Skin epidermis (tissue), 12 donors: ENCODE results near the gene SELPLG.
"Not testable (repeated sequence)": the region's sequence is repeated elsewhere in the genome, so short reads cannot be mapped to it uniquely, and the experiment has no call there.

Source experiments
- H3K27ac ChIP-seq, 21 experiments: fragments of 200-600 bp; sonication (generic) in 11 of 21; one replicate each; pipeline ENCODE4 v1.5.0; 2020; ENCODE audit warnings: mild to moderate bottlenecking in 3 of 21, inconsistent platforms in 2 of 21, moderate library complexity in 2 of 21
- H3K4me3 ChIP-seq, 7 experiments: fragments of 200-600 bp; sonication (generic) in 2 of 7; one replicate each; pipeline ENCODE4 v1.5.0; 2020; ENCODE audit warnings: inconsistent platforms in 2 of 7, mild to moderate bottlenecking in 2 of 7, moderate library complexity in 1 of 7

The SELPLG gene

DNA sequence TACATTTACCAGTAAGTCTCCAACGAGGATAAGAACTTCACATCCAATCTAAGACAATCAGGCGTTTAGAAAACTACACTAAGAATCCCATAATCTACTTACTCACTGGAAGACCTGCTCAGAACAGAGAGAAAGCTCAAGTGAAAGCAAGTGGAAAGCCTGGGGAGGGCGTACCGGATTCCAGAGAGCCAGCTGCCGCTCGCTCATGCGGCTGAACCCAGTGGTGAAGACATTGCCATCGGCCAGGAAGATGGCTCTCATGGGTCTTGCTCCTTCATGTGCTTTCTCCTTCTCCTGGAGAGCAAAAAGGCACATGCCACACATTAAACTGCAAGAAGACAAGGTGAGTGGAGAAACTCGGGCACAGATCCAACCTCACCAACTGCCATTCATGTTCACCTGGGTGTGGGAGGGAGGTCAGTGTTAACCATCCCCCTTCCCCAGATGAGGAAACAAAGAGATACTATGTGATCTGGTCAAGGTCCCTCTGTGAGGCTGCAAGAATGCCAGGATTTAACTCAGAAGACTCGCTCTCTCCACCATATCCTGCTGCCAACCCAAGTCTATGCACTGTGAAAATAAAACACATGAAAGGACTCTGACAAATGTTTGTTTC lies 23.5 kb upstream of the SELPLG start:
- H3K27ac ChIP-seq, result no peak overlapping the region
- H3K4me3 ChIP-seq, result no peak overlapping the region

DNA sequence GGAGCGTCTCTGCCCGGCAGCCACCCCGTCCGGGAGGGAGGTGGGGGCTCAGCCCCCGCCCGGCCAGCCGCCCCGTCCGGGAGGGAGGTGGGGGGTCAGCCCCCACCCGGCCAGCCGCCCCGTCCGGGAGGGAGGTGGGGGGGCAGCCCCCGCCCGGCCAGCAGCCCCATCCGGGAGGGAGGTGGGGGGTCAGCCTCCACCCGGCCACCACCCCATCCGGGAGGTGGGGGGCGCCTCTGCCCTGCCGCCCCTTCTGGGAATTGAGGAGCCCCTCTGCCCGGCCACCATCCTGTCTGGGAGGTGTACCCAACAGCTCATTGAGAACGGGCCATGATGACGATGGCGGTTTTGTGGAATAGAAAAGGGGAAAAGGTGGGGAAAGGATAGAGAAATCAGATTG lies 22.6 kb upstream of the SELPLG start:
- not testable (repeated sequence) for H3K4me3 ChIP-seq, H3K27ac ChIP-seq

DNA sequence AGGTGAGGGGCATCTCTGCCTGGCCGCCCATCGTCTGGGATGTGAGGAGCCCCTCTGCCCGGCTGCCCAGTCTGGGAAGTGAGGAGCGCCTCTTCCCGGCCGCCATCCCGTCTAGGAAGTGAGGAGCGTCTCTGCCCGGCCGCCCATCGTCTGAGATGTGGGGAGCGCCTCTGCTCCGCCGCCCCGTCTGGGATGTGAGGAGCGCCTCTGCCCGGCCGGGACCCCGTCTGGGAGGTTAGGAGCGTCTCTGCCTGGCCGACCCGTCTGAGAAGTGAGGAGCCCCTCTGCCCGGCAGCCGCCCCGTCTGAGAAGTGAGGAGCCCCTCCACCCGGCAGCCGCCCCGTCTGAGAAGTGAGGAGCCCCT lies 22.1 kb upstream of the SELPLG start:
- not testable (repeated sequence) for H3K4me3 ChIP-seq, H3K27ac ChIP-seq

DNA sequence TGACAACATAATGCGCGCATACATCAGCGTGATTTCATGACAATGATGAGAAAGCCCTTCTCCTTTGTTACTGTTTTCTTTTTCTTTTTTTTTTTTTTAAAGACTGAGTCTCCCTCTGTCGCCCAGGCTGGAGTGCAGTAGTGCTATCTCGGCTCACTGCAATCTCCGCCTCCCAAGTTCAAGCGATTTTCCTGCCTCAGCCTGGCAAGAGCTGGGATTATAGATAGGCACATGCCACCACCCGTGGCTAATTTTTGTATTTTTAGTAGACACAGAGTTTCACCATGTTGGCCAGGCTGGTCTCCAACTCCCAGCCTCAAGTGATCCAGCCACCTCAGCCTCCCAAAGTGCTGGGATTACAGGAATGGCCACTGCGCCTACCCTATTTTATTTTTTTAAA lies 20.9 kb upstream of the SELPLG start:
- H3K27ac ChIP-seq, result not testable (repeated sequence)

DNA sequence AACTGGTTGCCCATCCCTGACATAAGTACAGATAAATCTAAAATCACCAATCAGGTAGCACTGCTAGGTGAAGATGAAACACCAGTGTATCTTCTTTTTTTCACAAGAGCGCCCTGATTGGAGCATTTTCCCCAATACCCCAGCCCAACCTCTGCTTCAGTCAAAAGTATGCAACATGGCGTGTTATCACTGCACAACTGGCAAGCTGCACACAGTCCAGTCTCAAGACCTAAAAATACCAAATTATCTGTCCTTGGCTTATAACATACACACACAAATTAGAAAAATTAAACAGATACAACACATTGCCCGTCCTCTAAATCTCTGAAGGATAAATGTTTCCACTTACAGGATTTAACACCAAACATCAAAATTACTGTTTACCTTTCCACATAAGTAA lies 20.2 kb upstream of the SELPLG start:
- Histone ChIP-seq H3K4me3 (no peak overlapping the region), H3K27ac (no peak overlapping the region)

More for the DNA sequence above, 20.9 kb upstream of the SELPLG start:
- not testable (repeated sequence) for H3K4me3 ChIP-seq

DNA sequence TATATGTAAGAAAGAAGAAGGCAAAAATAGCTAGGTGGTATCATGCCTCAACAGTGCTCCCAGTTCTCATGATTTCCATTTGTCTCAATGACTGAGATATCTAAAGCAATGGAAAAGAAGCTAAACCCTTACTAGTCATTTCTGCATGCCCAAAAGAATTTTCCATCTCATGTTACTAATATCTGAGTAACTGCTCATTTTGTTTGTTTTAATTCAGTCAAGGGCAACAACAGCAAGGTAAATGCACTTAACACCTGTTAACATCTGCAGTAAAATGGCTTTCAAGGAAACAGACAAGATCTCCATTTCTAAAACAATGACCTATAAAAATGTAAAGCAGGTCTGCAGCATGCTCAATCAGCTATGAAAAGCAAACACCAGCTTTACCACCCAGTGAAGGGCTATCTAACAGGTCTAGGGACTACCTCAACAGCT lies 19.4 kb upstream of the SELPLG start:
- peak overlapping the region in 1 of 21 experiments; percentile 14 for H3K27ac ChIP-seq
- H3K4me3 ChIP-seq, result no peak overlapping the region

DNA sequence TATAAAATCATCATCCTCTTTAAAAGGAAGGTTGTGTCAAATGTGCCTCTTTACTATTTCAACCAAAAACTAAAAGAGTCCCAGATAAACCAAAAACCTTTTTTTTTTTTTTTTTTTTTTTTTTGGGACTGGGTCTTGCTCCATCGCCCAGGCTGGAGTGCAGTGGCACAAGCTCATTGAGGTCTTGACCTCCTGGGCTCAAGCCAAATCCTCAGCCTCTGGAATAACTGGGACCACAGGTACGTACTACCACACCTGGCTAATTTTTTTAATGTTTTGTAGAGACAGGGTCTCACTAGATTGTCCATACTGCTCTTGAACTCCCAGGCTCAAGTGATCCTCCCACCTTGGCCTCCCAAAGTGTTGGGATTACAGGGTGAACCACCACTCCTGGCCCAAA lies 16.4 kb upstream of the SELPLG start:
- Histone ChIP-seq H3K4me3 (no peak overlapping the region), H3K27ac (peak overlapping the region in 3 of 21 experiments; percentile 2 to 28 (median 14))

DNA sequence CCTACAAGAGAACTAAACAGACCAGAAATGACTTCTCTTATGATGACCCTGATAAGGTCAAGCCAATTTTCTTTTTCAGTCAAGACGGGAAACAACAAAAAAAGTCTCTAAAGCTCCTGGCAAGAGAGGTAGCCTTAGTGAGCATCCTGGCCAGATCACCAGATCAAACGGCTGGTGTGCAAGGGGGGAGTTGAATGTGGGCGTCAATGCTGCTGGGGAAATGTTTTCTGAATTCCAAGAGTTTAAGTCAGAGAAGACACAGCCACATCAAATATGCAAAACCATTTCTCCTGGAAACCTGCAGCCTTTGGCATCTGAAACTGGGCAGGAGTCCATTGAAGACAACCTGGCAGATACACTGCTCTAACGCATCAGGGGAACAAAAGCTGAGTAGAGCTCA lies 16.0 kb upstream of the SELPLG start:
- Histone ChIP-seq H3K4me3 (no peak overlapping the region), H3K27ac (peak overlapping the region in 3 of 21 experiments; percentile 18 to 35 (median 19))

DNA sequence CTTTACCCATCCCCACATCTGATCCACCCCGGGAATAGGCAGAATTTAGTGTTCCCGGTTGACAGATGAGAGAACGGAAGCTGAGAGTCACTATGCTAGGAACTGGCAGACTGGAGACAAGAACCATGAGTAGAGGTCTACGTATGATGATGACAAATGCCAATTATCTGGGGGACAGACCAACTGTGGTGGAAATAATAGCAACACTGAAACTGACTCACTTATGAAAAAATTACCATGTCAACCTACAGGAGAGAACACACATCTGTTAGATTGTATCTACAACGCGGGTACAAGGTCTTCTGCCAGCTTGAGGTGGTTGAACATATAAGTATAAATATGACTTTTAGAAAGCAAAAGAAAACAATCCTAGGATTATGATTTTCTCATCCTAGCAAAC lies 15.4 kb upstream of the SELPLG start:
- peak overlapping the region in 3 of 21 experiments; percentile 18 to 35 (median 19) for H3K27ac ChIP-seq
- H3K4me3 ChIP-seq, result no peak overlapping the region

DNA sequence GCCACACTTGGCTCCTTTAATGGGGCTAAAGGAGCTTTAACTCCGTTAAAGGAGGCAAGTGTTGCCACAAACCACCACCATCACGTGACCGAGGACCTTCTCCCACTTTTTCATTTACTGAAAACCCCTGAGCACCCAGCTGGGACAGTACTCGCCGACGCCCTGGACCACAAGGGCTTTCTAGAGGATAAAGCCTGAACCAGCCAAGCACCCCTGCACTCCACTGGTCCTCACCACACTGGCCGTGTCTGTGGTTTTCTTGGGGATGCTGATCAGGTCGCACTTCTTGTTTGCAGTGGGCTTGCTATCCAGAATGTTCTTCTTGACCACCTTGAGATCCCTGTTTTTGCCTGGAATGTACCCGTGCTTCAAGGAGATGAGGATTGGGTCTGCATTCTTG lies 14.7 kb upstream of the SELPLG start:
- peak overlapping the region in 2 of 21 experiments; percentile 19 to 29 for H3K27ac ChIP-seq
- no peak overlapping the region for H3K4me3 ChIP-seq

DNA sequence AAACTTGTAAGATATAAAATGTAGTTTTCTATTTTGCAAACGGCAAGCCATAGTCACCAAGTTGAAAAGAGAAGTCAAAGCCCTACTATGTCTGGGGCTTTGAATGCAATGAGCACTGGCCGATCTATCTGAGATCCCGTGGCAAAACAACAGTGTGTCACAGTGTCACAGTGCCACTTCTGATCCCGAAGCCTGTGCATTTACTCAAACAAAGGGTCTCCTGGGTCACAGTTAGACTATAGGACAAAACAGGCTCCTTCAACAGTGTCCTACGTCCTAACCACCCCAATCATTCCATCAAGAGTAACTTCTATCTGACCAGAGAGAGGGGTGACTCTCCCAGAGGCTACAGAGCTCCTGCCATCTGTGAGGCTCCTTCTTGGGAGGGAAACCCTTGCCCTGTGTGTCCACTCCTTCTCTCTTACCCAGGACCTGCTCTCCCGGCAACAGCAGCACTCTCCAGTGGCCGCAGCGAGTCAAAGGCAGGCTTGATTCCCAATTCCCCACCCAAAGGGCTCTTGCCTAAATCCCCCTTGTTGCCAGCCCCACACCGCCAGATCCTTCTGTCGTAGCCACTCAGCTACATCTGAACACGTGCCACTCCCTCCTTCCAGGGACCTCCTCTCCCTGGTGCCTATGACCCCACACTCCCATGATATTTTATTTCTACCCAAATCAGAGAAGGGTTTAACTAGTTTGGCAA lies 14.0 kb upstream of the SELPLG start:
- Histone ChIP-seq H3K4me3 (no peak overlapping the region), H3K27ac (peak overlapping the region in 4 of 21 experiments; percentile 17 to 37 (median 25))

DNA sequence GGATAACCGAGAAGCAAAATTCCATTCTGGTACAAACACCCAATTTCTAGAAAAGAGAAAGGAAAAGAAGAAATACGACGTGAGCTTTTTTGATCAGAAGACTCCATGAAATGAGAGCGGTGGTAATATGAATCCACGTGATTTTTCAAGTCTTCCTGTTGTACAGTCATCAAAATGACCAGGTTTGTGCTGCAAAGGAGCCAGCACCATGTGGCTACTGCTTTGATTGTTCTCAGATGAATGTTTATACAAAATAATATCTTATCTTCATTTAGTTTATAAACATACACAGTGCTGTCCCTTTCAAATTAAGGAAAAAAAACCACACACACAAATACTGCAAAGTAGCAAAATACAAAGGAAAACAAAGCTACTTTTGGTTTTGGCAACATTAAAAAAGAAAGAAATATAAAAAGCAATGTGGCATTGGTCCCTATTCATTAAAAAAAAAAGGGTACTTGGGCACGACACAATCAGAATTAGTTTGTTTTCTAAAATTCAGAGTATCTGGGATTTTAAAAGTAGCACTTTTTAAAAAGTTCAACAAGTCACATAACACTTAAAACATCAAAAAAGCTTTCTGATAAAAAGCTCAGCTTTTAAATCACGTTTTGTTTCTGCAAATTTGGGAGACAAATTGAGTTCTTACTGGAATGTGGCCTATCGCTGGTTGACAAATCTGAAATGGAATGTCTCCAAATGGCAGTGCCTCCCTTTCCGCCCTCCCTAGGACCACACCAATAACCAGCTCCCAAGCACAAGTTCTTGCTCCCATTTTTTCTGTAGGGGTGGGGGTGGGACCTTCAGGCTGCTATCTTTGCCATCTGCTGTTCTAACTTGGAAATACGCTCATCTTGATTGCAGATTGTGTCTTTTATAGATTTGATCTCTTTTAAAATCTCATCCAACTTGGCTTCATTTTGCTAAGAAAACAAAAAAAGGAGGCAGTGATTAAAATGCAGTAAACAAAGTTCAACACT lies 13.2 kb upstream of the SELPLG start:
- H3K27ac ChIP-seq, result peak overlapping the region in 4 of 21 experiments; percentile 17 to 65 (median 22)
- H3K4me3 ChIP-seq, result no peak overlapping the region

DNA sequence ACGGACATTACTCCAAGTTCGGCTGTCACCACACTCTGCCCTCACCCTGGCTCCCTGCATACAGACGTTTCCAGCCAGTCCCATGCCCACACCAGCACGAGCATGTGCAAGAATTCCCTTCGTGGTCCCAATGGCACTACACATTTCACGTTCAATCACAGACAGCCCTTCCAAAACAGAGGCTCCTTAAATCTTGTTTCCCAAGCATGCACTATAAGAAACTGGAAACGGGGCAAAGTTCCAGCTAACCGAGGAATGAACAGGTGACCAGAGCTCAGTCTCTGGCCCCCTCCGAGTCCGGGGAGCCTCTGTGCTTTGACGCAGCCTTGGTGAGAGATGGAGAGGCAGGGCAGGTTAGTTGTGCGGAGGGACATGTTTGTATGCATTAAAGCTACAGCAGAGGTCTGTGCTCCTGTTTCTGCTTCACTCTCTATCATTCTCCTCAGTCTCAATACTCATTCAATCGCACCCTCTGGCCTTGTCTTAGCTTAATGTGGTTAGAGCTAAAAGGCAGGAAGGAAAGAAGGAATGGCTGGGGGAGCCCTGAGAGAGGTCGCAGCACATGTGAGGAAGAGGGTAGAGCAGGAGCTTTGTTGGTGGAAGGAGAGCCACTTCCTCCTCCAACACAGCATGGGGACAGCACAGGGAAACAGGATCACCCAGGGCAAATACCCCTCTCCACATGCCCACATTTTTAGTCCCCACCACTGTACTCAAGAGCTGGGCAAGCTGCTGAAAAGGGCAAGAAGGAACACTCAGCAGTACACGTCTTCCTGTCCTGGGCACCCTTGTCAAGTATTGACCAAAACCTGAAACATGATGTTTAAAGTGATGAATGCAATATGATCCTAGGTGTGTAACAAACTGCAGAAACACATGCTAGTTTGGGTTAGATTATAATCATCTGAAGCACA lies 12.2 kb upstream of the SELPLG start:
- peak overlapping the region in 5 of 21 experiments; percentile 12 to 65 (median 21) for H3K27ac ChIP-seq
- no peak overlapping the region for H3K4me3 ChIP-seq

DNA sequence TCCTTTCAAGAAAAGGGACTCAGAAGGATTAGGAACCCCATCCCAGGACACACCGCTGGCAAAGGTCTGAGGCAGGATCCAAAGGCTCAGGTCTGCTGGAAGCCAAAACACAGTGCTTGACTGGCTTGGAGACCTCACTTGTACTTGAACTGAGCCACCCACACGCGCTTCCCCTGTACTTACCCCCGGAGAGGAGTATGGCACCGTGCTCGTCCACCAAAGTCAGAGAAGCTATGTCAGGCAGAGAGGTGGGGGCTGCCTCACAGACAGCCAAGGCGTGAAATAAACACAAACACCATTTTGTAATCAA lies 11.1 kb upstream of the SELPLG start:
- peak overlapping the region in 11 of 21 experiments; percentile 2 to 68 (median 27) for H3K27ac ChIP-seq

DNA sequence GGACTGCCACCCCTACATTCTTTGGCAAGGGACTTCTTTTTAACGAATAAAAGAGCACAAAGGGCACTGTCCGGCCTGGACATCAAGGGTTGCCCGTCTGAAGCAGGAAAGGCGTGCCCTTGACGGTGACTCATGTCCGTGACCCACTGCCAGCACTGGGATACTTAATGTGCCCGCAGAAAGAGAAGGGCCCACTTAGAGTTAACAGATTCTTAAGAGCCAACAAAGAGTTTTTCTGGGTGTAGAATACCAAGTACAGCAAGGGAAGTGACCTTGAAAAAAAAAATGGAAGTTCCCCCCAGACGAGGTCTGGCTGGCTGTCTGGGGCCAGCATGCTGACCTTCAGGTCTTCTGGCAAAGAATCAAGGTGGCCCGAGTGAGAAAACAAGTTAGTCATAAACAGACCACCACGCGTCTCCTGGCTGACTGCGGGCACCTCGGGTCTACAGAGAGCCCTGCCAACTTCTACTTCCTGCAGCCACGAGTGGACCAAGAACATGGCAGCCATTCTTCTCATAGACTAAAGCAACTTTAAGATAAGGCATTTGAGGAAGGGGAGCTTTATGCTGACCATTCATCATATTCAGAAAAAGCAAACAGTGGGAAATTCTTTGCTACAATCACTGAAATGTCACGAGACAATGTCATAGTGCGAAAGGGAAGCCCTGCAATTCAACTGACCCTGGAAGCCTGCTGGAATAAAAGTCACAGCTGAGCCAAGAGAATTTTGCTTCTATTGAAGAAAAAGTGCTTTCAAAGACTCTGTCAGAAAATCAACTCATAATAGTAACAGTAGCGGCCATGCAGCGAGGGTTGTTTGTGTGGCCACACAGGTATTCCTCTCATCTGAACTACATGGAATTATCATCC lies 10.5 kb upstream of the SELPLG start:
- Histone ChIP-seq H3K27ac (peak overlapping the region in 14 of 21 experiments; percentile 0 to 68 (median 21)), H3K4me3 (no peak overlapping the region)

More for the DNA sequence above, 11.1 kb upstream of the SELPLG start:
- no peak overlapping the region for H3K4me3 ChIP-seq

DNA sequence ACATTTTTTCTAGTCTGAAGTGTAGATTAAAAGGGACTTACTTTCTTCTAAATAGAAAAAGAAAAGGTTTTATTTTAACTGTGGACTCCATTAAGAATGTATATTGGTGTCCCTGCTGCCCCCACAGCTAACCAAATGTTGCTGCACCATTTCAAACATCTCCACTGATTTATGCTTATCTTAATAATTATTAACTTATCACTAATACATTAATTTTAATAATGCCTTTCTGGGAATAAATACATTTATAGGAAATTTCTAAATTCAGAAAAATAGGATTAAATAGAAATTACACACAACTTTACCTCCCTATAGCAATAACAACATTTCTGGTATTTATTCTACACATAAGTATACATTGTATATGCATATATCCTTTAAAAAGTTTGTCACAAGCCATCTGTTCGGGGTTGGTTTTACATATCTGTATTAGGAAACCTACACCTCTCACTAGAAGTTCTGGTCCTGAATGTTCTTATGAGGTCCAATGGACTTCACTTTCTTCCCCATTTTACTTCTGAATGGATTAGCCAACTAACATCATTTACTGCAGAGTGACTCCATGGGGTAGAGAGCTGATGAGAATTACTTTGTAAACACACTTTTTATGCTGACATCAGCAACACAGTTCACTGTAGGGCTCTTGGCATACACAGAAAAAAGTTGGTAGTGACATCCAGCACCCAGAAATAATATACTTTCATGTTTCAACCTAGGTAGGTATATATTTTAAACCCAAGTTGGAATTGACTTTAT lies 9.4 kb upstream of the SELPLG start:
- Histone ChIP-seq H3K4me3 (no peak overlapping the region), H3K27ac (peak overlapping the region in 7 of 21 experiments; percentile 2 to 56 (median 29))

DNA sequence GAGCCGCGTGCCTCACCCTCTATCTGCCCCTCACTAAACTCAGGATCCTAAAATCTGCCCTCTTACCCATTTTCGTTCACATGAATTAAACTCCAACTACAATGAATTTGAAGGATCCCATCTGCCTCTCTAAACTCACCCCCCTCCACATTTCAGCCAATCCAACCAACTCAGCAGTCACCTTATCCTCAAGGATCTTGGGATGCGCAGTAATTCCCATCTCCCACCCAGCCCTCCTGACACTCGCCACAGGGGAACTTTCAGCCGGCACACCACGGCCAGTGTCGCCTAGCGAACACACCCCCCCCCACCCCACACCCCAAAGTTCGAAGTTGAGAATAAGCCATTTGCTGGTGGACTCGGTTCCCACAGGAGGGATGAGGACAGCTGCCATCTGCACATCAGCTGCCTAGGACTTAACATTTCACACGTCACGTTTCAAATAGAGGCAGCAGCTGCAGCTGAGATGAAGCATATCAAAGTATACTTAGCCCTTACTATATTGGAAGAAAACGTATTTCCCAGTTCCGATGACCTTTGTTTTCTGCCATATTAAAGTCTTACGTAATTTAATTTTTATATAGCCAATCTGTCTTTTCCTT lies 8.7 kb upstream of the SELPLG start:
- Histone ChIP-seq H3K27ac (peak overlapping the region in 9 of 21 experiments; percentile 13 to 61 (median 32)), H3K4me3 (no peak overlapping the region)
